Mesenteric fat pad (tissue), 1 donor: ENCODE data around the gene ADCY10. TPM values are rescaled to one million over a fixed set of nuclear protein-coding genes. Genes with fewer than 3 reads are reported as not detected.
"Not testable (repeated sequence)": the region's sequence is repeated elsewhere in the genome, so short reads cannot be mapped to it uniquely, and the experiment has no call there.

Experiments used
- DNase-seq: peaks from one replicate; pipeline ENCODE4 v3.0.0-alpha.2; 2020; ENCODE audit warnings: low spot score
- total RNA-seq: library from RNA; stranded (reverse); fragmentation: NEBNext Ultra II Directional; extraction: Animal tissue kit (Norgen Biotek cat#: 25700); gene quantifications from one replicate; pipeline ENCODE4 v1.2.1, GENCODE V29; 2021
- donor health status: DM: yes; HTN: yes; CAD: no.

ADCY10 gene
- total RNA-seq, 1 donor from 2014 or later, result 0.55 TPM

DNA sequence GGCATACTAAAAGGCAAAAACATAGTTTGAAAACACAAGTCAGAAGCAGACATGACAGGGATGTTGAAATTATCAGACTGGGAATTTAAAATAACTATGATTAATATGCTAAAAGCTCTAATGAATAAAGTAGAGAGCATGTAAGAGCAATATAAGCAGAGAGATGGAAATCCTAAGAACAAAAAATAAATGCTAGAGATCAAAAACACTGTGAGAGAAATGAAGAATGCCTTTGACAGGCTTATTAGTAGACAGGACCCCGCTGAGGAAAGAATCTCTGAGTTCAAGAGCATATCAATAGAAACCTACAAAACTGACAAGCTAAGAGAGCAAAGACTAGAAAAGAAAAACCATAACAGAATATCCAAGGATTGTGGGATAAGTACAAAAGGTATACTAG lies 98.3 kb downstream of the ADCY10 start:
- DNase-seq, result no peak

- DNase-seq, result no peak
Observed at GRCh38 chr1:167812972-167813371, 101.0 kb downstream of the ADCY10 start.

DNA sequence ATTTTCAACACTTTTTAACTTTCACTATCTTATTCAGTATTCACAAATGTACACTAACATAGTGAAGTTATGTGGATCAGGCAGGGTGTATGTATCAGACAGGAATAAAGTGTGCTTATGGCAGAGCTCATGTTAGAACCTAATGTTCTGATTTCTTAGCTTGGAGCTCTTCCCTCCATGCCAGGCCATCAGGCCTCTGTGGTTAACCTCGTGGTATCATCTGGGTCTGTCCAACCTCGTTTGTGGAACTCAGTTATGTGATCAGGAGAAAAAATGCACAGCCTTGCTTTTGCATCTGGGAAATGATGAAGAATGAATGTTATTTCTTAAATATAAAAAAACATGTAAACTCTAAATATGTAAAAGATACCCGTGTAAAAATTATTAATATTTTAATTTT lies 105.2 kb downstream of the ADCY10 start:
- DNase-seq, result no peak

DNA sequence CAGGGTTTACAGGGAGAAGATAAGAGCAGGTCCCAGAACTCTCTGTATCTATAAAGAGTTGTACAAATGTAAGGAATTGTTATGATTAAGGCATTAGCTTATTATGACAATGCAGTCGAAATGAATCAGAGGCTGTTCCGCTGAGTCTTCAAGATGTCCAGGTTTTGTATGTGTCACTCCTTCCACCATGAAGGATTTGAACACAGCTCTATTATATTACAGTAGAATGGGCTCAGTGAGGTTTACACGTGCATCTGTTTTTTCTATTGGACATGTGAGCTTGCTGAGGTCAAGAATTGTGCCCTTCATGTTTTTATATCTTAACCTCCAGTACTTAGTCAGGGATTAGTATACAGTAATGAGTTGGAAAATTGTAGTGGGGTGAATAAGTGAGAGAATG lies 105.8 kb downstream of the ADCY10 start:
- no peak for DNase-seq

DNA sequence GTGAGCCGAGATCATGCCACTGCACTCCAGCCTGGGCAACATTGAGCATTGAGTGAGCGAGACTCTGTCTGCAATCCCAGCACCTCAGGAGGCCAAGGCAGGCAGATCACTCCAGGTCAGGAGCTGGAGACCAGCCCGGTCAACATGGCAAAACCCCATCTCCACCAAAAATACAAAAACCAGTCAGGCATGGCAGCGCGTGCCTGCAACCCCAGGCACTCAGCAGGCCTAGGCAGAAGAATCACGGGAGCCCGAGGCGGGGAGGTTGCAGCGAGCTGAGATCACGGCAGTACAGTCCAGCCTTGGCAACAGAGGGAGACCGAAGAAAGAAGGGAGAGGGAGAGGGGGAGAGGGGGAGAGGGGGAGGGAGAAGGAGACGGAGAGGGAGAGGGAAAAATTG lies 107.3 kb downstream of the ADCY10 start:
- not testable (repeated sequence) for DNase-seq

GRCh38 chr1:167806235-167806634 lies 107.7 kb downstream of the ADCY10 start:
- not testable (repeated sequence) for DNase-seq

GRCh38 chr1:167805041-167805556 lies 108.8 kb downstream of the ADCY10 start:
- DNase-seq, result no peak

GRCh38 chr1:167803358-167804207 lies 110.4 kb downstream of the ADCY10 start:
- DNase-seq, result peak; percentile 93

GRCh38 chr1:167802235-167802634 lies 111.7 kb downstream of the ADCY10 start:
- DNase-seq, result no peak

GRCh38 chr1:167800251-167800650 lies 113.7 kb downstream of the ADCY10 start:
- no peak for DNase-seq

GRCh38 chr1:167799747-167800146 lies 114.2 kb downstream of the ADCY10 start:
- no peak for DNase-seq

GRCh38 chr1:167798952-167799351 lies 115.0 kb downstream of the ADCY10 start:
- no peak for DNase-seq

GRCh38 chr1:167797015-167797414 lies 116.9 kb downstream of the ADCY10 start:
- DNase-seq, result no peak

GRCh38 chr1:167795810-167796740 lies 117.9 kb downstream of the ADCY10 start:
- DNase-seq, result no peak

DNA sequence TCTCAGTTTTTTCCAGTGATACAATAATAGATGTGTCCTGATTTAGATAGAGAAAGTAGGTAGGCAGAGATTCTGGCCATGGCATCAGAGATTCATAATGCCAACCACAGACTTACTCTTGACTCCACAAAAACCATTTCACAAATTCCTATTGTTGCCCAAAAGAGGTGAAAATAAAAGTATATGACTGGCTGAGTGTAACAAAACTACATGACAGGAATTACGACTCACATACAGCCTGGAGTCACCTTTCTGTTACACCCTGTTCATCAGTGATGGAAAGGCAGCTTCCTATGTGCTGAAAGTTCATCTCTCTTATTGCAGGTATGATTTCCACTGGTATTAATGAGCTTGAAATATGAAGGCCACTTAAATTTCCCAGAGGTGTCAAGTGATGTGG lies 119.9 kb downstream of the ADCY10 start:
- no peak for DNase-seq

- no peak for DNase-seq
Observed at GRCh38 chr1:167792188-167792565, 121.8 kb downstream of the ADCY10 start.

DNA sequence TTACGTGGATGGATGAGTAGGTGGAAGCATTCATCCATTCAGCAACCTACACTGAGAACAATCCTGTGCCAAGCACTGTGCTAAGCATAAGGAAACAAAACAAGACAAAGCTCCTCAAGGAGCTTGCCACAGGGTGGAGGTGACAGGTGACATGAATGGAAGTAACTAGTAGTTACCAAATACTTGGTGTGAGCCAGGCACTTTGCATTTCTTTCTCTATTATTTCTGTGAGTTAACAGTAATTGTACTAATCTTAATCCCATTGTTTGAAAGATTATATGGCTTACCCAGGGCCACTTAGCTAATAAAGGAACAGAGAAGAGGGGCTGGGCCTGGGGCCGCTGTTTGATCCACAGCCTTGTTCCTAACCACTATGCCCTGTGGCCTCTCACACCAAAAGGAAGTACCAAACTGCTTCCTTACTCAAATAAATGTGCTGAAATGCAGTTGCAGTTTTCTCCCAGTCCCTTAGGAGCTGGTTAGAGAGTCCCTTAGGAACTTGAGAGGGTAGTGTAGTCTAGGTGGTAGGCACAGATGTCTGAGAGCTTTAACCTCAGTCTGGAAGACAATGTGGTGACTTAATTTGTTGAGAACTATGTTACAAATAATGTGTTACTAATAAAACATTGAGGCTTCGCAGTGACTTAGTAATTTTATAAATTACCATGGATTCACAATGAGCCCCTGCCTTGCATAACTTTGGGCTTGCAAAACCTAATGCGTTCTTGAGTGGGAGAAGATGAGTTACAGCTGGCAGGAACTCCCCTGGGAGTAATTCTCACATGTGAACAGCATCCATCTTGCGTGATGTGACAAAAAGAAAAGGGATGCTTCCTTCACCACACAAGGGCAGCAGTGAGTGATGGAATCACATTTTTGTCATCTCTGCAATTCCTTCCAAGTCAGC lies 122.4 kb downstream of the ADCY10 start:
- no peak for DNase-seq

GRCh38 chr1:167790117-167790516 lies 123.8 kb downstream of the ADCY10 start:
- no peak for DNase-seq

GRCh38 chr1:167789501-167789900 lies 124.4 kb downstream of the ADCY10 start:
- no peak for DNase-seq

GRCh38 chr1:167786502-167786901 lies 127.4 kb downstream of the ADCY10 start:
- DNase-seq, result no peak
